ENCODE results near the gene CATSPERZ.
"Not testable (repeated sequence)": the region's sequence is repeated elsewhere in the genome, so short reads cannot be mapped to it uniquely, and the experiment has no call there.

CATSPERZ gene

DNA sequence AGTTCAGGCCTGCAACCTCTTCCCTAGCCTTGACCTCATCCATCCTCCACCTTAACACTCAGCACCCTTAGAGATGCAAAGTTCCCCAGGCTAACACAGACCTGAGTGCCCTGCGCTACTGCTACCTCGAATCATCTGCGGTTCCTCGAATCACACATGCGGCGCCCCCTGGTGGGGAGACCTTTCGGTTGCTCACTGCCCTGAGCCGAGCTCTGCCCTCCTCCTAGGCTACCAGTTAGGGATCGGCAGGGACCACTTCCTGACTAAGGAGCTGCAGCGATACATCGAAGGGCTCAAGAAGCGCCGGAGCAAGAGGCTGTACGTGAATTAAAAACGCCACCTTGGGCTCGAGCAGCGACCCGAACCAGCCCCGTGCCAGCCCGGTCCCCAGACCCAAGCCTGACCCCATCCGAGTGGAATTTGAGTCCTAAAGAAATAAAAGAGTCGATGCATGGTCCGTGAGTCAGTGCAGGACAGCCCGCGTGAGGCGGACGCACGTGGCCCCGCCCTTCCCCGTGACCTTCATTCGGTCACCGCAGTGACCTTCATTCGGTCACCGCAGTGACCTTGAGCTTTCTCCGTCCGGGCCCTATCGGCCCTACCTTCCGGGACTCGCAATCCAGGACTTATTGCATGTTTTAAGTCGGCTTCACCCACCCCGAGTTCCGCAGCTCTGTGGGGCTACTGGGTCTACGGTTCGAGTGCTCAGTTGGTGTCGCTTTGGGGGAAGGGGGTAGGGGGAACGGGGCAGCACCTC lies 4.3 kb downstream of the CATSPERZ start:
- peak; percentile 90 for DNase-seq

DNA sequence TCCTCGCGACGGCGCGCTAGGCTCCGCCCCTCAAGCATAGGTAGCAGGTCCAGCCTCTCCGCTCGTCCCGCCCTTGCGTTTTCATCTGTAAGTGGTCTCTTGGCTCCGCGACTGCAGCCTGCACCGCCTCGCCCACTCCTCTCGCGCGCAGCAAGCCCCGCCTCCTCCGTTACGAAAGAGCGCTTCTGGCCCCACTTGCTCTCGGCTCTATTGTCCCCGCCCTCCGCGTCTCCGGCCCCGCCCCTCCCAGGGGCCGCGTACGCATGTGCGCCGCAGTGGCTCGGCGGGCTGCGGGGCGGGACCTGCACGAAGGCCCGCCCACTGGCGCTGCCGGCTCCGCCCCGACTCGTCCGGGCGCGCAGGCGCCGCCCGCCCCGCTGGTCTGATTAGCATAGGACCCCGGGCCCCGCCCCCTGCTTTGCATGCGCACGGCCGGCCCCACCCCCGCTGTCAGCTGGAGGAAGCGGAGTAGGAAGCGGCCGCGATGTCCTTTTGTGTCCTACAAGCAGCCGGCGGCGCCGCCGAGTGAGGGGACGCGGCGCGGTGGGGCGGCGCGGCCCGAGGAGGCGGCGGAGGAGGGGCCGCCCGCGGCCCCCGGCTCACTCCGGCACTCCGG lies 5.0 kb downstream of the CATSPERZ start, which contains the start of gene ESRRA:
Gene ESRRA (plus strand): TSS at position 450 of the 616 bp plus-strand sequence. CDS start 1,656 bp downstream, outside the sequence.
- peak; percentile 98 for DNase-seq

DNA sequence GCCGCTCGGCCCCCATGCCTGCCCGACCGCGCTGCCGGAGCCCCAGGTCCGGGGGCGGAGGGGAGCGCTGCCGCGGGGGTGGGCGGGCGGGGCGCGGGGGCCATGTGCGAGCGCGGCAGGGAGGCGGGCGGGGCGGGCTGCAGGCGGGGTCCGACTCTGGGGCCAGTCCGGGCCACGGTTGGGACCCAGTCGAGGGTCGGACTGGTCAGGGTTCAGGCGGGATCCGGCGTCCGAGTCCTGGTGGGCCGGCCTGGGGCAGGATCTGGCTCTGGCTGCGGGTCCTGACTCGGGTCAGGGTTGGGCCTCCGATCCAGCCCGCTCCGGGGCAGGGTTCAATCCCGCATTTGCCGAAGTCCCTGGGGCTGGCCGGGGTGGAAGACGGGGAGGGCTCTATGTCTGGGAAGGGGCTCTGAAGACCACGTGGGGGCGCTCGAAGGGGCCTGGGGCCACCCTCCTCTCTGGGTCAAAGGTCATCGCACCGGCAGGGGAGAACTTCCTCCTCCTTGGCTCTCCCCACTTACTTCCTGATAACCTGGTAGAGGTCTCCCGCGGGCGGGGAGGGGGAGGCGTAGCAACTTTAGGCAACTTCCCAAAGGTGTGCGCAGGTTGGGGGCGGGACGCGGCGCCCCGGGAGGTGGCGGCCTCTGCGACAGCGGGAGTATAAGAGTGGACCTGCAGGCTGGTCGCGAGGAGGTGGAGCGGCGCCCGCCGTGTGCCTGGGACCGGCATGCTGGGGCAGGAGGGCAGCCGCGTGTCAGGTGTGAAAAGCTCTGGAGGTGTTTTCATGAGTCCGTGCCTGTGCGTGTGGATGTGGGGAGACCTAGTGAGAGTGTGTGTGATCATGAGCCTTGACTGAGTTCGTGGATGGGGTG lies 5.8 kb downstream of the CATSPERZ start:
- peak; percentile 61 for DNase-seq

DNA sequence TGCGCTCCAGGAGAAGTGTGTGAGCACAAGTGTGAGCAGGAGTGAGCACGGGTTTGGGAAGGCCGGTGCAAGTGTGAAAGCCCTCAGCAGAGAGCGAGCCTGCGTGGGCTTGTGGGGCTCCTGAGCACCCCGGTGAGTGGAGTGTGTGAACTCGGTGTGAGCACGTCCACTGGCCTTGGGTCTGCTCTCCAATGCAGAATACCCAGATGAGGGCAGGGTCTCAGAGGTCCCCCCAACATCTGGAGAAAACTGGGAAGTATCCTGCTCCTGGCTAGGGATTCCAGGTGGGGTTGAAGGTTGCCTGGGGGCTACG lies 6.4 kb downstream of the CATSPERZ start:
- DNase-seq, result no peak

DNA sequence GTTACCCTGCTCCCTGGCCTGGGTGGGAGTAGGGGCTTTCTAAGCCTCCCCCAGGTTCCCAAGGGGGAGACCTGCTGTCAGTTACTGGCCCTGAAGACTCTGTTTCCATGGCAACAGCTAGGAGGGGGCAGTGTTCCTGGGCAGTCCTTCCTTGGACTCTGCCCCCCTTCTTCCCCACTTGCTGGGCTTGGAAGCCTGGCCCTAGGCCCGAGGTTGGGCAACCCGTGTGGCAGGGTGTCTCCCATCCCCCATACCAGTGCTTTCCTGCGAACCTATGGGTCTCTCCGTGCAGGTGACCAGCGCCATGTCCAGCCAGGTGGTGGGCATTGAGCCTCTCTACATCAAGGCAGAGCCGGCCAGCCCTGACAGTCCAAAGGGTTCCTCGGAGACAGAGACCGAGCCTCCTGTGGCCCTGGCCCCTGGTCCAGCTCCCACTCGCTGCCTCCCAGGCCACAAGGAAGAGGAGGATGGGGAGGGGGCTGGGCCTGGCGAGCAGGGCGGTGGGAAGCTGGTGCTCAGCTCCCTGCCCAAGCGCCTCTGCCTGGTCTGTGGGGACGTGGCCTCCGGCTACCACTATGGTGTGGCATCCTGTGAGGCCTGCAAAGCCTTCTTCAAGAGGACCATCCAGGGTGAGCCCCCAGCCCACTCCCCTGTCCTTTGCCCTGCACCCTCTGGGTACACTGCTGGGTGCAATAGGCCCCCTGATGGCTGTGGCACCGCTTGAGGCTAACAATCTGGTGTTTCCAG lies 6.9 kb downstream of the CATSPERZ start:
- no peak for DNase-seq

DNA sequence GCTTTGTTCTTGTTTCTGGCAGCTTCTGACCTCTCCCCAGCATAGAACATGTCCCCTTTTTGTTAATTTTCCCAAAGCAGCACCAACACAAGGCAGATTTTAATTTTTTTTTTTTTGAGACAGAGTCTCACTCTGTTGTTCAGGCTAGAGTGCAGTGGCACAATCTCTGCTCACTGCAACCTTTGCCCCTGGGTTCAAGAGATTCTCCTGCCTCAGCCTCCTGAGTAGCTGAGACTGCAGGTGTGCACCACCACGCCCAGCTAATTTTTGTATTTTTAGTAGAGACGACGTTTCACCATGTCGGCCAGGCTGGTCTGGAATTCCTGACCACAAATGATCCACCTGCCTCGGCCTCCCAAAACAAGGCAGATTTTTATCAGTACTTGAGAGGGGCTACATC lies 7.6 kb downstream of the CATSPERZ start:
- DNase-seq, result not testable (repeated sequence)

DNA sequence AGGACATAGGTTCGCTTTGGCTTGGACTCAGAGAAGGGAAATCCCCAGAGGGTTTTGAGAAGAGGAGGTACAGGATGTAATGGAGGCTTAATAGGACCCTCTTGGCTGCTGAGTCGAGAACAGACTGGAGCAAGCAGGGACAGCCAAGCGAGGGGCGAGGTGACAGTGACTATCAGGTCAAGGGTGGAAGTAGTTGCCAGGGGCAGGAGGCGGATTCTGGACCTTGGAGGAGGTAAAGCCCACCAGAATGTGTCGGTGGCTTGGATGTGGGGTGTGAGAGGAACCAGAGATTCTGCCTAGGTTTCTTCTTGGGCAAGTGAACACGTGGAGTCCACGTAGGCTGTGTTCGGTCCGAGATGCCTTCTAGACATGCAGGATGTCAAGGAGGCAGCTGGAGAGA lies 12.8 kb downstream of the CATSPERZ start:
- no peak for DNase-seq

DNA sequence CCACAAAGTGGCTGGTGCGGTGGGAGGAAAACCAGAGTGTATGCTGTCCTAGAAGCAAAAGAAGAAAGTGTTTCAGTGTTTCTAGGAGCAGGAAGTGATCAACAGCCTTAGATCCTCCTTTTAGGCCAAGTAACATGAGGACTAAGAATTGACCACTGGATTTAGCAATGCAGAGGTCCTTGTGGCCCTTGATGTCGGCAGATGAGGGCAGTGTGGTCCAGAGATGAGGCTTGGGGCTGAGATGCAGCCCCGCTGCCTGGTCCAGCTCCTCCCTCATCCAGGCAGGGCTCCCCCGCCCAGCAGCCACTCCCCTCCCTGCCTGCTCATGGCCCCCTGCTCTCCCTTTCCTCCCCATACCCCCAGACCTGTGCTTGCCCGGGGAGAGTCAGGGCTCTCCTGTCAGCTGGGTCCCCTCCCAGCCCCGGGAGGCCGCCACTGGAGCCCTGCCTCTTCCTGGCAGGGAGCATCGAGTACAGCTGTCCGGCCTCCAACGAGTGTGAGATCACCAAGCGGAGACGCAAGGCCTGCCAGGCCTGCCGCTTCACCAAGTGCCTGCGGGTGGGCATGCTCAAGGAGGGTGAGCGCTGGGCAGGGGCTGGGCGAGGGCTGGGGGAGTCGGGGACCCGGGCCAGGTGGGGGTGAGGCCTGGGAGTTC lies 13.5 kb downstream of the CATSPERZ start:
- no peak for DNase-seq

DNA sequence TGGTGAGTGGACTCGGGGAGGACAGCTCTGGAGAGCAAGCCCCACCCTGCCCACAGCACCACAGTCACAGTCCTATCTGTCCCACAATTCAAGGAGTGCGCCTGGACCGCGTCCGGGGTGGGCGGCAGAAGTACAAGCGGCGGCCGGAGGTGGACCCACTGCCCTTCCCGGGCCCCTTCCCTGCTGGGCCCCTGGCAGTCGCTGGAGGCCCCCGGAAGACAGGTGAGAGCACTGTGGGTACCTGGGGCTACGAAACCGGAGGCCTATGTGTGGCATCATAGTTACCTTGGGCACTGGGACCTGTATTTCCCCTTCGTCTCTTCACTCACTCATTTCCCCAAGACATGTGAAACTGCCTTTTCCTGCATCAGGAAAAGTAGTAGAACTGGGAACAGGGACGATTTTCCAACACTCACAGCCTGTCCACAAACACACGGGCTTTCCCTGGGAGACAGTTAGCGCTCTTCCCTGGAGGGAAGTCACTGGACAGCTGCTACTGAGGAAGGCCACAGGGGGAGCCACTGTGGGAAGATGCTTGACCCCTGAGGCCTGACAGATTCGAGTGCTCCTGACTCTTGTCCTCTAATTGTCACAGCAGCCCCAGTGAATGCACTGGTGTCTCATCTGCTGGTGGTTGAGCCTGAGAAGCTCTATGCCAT lies 14.1 kb downstream of the CATSPERZ start:
- no peak for DNase-seq

DNA sequence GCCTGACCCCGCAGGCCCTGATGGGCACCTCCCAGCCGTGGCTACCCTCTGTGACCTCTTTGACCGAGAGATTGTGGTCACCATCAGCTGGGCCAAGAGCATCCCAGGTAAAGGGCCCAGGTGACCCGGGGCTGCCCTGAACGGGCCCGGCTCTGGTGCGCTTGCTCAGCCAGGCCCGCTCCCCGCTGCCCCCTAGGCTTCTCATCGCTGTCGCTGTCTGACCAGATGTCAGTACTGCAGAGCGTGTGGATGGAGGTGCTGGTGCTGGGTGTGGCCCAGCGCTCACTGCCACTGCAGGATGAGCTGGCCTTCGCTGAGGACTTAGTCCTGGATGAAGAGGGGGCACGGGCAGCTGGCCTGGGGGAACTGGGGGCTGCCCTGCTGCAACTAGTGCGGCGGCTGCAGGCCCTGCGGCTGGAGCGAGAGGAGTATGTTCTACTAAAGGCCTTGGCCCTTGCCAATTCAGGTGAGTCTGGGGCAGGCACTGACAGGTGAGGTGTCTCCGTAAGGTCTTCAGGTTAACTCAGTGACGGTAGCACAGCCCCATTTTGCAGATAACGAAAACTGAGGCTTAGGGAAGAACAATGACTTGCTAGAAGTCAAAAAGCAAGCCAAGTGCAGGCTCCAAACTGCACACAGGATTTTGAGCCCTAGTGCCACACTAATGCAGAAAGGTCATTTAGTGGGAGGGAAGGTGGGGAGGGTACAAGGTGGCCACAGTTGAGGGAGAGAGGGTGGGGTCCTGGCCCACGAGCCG lies 14.8 kb downstream of the CATSPERZ start:
- no peak for DNase-seq

DNA sequence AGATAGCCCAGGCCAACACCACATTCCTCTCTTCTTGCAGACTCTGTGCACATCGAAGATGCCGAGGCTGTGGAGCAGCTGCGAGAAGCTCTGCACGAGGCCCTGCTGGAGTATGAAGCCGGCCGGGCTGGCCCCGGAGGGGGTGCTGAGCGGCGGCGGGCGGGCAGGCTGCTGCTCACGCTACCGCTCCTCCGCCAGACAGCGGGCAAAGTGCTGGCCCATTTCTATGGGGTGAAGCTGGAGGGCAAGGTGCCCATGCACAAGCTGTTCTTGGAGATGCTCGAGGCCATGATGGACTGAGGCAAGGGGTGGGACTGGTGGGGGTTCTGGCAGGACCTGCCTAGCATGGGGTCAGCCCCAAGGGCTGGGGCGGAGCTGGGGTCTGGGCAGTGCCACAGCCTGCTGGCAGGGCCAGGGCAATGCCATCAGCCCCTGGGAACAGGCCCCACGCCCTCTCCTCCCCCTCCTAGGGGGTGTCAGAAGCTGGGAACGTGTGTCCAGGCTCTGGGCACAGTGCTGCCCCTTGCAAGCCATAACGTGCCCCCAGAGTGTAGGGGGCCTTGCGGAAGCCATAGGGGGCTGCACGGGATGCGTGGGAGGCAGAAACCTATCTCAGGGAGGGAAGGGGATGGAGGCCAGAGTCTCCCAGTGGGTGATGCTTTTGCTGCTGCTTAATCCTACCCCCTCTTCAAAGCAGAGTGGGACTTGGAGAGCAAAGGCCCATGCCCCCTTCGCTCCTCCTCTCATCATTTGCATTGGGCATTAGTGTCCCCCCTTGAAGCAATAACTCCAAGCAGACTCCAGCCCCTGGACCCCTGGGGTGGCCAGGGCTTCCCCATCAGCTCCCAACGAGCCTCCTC lies 15.7 kb downstream of the CATSPERZ start:
- not testable (repeated sequence) for DNase-seq

DNA sequence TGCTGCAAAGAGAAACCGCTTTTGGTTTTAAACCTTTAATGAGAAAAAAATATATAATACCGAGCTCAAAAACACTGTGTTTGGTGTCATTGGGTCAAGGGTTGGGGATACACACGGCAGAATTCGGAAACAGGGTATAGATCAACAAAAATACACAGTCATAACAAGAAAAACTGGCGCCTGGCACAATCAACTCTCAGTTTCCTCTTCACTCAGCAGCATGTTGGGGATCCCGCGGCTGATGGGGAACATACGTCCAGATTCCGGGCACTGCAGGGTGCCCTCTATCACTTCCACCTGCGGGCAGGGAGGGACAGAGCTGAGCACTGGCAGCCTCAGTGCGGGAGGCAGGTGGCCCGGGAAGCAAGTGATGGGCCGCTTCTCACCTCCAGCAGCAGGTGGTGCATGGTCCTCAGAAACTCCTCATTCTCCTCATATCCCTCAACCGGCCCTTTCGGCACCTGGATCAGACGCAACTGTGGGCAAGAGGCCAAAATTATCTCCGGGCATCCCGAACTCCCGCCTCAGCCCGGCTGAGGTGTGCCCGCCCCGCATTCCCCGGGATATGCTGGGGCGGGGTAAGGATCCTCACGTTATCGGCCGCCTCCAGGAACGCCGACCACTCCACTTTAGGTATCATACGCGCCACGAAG lies 16.6 kb downstream of the CATSPERZ start:
- no peak for DNase-seq

DNA sequence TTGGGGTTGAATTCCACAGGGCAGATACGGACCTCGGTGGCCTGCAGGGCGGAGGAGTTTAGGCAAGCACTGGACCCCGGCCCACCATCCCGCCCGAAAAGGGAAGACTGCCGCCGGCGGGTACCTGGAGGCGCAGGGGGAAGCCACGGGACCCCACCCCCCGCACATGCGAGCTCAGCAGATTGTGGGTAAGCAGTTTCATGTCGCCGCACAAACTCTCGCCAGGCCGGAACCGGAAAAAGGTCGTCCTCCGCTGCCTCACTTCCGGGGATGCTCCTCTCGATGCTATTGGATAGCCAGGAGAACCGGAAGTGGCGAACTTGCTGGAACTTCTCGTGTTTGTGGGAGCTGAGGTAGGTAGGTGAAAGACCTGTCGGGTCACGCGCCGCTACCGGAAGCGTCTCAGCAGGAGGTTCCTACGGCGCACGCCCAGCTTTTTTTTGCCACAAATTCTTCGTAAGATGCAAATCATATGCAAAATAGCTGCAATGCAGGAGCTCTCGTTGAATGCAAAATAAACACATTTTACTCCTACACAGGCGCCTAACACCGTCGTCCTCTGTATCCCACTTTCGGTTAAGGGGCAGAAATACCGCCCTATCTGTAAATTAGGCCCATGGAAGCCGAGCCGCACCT lies 17.3 kb downstream of the CATSPERZ start, which contains the start of gene TRMT112:
Gene TRMT112 (minus strand): TSS at position 235 of the 636 bp plus-strand sequence. CDS start 33 bp downstream, at position 202.
- DNase-seq, result peak; percentile 92

DNA sequence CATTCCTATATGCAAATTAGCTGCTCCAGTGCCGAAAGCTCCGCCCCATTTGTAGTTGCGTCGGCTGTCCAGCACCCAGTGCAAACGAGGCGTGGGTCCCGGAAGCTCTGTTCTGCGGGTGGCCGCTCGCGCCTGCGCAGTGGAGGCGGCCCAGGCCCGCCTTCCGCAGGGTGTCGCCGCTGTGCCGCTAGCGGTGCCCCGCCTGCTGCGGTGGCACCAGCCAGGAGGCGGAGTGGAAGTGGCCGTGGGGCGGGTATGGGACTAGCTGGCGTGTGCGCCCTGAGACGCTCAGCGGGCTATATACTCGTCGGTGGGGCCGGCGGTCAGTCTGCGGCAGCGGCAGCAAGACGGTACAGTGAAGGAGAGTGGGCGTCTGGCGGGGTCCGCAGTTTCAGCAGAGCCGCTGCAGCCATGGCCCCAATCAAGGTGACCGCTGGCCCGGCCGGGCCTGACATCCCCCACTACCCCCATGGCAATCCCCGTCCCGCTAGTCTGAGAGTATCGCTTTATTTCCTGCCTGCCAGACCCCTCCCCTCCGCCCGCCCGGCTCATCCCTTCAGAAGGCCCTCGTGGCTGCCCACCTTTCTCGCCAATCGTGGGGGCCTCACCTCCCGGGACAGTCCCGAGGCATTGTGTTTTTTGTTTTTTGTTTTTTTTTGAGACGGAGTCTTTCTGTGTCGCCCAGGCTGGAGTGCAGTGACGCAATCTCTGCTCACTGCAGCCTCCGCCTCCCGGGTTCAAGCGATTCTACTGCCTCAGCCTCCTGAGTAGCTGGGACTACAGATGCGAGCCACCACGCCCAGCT lies 18.0 kb downstream of the CATSPERZ start, which contains the start of gene PRDX5:
Gene PRDX5 (plus strand): TSS at position 161 of the 805 bp plus-strand sequence. CDS start 95 bp downstream, at position 256.
- peak; percentile 94 for DNase-seq

DNA sequence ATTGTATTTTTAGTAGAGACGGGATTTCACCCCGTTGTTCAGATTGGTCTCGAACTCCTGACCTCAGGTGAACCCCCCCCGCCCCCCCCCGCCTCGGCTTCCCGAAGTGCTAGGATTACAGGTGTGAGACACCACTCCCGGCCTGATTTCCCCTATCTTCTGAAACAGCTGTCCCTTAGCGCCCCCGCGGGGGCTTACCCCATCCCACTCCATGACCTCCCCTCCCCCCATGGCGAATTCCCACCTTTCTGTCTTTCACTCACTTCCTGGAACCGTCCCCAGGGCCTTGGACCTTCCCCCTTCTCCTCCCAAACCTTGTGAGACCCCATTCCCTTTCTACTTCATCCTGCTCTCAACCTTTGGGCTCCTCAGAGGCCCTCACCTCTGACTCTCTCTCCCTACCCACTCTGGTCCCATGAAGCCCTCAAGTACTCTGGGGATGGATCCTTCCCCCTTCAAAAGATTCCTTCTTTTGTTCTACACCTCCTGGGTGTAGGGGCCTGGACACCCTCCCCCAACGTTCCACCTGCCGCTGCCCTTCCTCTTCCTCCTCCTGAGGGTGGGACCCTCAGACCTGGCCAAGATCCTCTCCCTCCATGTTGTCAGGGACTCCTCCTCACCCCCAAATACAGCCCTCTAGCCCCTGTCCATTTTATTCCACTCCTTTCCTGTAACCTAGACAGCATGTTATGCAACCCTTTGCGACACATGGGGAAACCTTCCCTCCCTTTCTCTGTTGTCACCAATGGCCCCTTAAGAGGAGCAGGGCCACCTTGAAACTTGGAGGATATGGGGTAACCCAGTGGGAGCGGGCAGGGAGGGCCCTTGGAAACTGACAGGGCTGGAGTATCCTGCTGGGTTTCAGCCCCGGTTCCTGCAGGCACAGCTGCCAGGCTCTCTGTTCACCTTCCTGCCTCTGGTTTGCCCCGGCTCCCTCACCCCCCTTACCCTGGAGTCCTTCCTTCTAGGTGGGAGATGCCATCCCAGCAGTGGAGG lies 18.9 kb downstream of the CATSPERZ start:
- no peak for DNase-seq

DNA sequence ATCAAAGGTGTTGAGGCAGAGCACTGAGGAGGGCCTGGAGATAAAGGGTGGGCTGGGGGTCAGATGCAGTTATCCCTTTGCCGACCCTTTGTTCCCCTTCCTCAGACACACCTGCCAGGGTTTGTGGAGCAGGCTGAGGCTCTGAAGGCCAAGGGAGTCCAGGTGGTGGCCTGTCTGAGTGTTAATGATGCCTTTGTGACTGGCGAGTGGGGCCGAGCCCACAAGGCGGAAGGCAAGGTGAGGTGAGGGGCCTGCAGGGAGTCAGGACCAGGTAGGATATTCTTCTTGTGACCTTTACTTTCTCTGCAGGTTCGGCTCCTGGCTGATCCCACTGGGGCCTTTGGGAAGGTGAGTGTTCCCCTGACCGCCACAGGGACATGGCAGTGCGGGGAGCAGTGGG lies 20.4 kb downstream of the CATSPERZ start:
- no peak for DNase-seq

Measured in T1000 (cell line).